GM19099 (cell line): ENCODE data around the gene TSEN2.

Experiments
- POLR2A ChIP-seq: IDR thresholded peaks from 3 replicates; pipeline ENCODE4 v1.6.1; 2011; ENCODE audit warnings: low read depth; ENCODE audit not compliant: insufficient read length; ENCODE audit errors: extremely low read depth

Gene TSEN2

DNA sequence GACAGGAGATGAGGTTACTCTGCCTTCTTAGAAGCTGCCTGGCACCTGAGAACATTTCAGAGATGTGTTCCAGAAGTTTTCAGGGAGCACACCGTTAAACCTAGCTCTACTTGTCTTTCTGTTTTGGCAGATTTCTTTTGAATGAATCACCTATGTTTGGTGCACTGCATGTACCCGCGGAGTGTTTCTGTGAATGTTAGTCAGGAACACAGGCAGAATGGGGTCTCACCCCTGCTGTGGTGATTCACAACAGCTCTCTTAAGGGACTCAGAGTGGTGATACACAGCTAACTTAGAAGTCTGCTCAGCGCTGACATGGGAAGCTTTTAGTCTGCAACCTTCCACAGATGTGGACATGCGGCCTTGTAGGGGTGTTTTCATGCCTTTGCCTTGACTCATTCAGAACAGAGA, 24.0 kb downstream of the TSEN2 start:
- TF ChIP-seq POLR2A: no peak

DNA sequence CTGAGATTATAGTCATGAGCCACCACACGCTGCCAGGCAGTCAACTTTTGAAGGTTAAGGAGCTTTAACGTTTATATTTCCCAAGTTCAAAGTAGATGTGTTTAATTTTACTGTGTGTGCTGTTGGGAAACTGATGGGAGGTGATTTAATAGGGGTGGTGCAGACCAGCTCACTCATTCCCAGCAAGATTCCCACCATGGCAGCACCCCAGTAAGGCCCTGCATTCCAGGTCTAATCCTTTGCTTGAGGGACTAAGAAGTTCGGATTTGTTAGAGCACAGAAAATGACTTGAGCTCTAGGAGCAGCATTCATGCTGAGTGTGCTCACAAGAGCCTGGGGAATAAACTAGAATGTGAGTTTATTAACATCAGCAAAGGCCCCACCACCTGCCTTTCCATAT, 25.2 kb downstream of the TSEN2 start:
- no peak for TF ChIP-seq POLR2A

DNA sequence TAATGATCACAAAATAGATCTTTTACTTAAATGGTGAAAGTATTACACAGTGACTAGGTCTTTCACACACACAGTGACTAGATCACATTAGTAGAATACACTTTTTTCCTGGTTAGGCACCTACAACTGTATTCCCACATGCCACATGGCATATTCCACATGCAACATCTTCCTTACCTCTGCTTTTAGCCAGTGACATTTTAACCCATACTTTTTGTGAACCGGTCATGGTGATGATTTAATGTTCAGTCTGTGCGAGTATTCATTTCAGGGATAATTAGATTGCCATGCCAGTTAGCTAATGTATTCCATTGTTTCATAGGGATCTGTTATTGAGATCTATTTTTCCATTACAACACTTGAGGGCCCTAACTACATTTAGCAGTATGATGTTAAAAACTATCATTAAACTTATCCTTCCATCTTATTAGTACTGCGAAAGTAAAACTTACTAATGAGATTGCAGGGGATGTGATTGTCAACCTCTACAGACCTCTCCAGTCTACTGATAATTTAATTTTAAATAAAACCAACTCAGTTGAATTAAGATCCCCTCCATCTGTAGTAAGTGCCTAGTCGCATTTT, 28.3 kb downstream of the TSEN2 start:
- no peak for TF ChIP-seq POLR2A

DNA sequence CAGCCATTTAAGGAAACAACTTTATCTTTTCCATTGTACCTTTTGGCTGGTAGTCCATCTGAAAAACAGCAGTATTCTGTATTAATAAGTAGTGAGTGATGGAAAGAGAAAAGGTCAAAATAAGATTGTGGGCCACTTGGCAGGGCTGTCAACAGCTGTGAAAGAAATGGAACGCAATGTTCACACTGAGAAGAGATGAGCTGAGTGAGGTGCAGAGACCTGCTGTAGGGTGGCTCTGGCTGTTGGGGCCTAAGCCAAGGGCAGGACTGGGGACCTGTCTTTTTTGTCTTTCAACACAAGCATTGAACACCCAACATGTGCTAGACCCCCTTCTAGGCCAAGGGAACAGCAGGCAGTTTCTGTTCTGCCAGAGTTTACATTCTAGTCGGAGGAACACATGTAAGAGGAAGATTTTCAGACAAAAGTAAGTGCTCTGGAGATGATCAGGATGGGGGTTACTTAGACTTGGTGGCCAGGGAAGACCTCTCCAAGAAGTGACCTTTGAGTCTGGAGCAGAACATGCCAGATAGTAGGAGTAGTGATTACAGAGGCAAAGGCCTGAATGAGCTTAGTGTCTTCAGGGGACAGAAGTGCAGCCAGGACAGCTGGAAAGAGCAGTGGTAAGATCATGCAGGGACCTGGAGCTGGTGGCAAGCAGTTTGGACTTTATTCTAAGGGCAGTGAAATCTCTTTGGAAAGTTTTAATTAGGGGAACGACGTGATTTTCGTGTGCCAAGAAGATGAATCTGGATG, 29.6 kb downstream of the TSEN2 start:
- no peak for TF ChIP-seq POLR2A

DNA sequence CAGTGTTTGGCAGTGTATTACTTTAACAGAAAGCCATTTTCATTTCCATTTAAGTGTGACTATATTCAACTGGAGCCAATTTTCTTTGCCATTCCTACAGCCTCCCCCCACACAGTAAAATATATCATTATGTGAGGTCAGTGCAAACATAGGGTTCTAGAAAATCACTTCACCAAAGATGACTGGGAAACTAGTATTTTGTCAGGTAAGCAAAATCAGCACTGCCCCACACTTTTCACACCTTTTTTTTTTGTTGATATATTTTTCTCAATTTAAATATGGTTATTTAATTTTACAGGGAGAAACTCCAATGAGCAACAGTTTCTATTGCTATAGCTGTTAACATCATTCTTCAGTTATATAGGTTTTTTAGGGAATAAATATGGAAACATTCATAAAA, 31.4 kb downstream of the TSEN2 start:
- no peak for TF ChIP-seq POLR2A

DNA sequence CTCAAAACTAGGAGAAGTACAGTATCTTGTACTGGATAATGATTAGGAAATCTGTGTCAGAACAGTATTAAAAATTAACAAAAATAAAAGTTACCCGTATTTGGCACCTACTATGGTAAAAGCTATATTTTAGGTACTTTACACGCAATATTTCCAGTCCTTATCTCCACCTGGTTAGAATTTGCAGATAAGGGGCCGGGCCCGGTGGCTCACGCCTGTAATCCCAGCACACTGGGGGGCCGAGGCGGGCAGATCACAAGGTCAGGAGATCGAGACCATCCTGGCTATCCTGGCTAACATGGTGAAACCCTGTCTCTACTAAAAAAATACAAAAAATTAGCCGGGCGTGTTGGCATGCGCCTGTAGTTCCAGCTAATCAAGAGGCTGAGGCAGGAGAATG, 32.6 kb downstream of the TSEN2 start:
- no peak for TF ChIP-seq POLR2A

DNA sequence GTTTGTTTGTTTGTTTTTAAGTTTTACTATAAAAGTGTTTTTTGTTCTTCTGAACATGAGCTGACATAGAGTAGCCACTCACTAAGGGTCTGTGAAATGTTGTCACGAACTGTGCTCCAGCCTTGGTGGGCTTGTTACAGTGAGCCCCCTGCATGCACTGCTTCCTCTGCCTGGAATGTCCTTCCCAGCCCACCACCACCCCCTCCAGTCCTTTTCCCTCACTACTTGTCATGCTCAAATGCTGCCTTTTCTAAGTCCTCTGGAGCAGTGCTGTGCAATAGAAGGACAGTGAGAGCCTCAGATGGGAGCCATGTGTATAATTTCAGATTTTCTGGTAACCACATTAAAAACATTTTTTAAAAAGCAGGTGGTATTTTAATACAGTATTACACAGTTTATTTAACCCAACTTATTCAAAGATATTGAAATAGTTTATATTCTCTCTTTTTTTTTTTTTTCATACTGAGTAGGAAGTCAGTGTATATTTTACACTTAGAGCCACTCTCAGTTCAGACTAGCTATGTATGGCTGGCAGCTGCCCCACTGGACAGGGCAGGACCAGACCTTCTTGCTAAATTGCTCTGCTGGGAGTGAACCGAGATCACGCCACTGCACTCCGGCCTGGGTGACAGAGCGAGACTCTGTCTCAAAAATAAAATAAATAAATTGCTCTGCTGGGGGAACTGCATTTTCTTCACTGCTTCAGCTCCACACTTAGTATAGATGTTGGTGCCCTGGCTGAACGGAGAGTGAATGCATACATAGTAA, 34.2 kb downstream of the TSEN2 start:
- no peak for TF ChIP-seq POLR2A

DNA sequence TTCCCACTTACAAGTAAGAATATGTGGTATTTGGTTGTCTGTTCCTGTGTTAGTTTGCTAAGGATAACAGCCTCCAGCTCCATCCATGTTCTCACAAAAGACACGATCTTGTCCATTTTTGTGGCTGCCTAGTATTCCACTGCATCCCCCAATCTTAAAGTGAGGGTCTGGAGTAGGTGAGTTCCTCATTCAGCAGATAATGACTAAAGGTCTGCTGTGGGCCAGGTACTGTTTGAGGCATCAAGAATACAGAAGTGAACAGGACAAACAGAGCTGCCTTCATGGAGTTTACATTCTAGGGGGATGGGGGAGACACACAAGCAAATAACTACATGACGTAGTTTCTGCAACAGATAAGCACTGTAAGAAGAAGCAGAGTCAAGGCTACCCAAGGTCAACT, 36.7 kb downstream of the TSEN2 start:
- no peak for TF ChIP-seq POLR2A

DNA sequence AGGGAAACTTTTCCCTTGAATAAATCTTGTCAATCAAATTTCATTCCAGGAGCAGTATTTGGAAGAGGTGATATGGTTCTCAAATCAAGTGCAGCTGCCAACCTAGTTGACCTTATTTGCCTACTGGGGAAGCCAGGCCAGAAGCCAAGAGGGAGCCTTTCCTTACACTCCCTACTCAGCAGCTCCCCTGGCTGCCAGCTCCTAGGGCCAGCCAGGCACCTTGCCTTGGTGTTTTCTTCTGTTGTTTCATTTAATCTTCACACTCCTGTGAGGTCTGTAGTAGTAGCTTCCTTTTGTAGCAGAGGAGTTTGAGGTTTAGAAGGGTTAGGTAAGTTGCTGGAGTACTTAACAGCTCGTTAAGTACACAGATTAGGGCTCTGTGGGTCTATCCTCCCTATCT, 38.4 kb downstream of the TSEN2 start:
- TF ChIP-seq POLR2A: no peak

DNA sequence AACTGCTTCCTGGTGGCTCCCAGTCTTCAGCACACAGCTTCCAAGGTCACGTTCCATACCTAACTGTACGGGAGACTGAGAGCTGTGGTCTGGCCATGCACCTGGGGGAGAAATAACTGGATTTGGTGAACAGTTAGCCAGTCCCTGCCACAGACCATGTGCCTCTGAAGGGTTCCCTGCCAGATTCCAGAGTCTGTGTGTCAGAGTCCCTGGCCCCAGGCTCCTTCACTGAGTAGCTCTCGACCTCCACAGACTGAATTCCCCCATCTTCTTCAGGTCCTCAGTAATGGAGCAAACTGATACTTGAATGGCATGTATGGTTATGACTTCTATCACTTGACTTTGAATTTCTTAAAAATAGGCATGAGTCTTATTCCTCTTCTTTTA, 43.5 kb downstream of the TSEN2 start:
- no peak for TF ChIP-seq POLR2A

DNA sequence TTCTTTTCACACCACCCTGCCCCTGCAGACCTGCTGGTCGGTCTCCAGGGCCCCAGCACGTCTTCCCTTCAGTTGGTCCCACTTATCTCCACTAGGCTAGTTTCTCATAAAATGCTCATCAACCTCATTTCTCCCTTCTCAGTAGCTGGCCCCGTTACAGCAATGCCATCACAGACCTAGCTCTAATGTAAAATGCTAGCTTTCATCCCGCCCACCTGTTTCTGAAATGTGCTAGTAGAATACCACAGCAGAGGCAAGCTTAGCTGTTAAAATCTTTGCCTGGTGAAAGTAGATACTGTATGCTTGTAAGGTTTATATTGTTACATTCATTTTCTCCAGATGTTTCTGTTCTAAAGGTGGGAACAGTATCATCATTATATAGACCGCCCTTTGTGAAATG, 47.9 kb downstream of the TSEN2 start:
- TF ChIP-seq POLR2A: no peak

DNA sequence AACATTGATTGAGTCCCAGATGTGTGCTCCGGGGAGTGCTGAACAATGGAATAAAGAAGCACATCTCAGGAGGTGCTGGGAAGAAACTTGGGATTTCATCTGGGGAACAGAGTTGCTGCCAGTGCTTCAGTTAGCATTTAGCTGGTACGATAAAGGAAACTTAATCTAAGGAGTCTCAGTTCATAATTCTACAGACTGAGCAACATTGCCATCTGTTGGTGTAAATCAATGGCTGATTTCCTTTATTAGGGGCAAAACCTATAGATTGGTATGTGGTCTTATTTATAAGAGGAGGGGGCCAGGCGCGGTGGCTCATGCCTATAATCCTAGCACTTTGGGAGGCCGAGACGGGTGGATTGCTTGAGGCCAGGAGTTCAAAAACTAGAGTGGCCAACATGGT, 52.1 kb downstream of the TSEN2 start:
- TF ChIP-seq POLR2A: no peak

DNA sequence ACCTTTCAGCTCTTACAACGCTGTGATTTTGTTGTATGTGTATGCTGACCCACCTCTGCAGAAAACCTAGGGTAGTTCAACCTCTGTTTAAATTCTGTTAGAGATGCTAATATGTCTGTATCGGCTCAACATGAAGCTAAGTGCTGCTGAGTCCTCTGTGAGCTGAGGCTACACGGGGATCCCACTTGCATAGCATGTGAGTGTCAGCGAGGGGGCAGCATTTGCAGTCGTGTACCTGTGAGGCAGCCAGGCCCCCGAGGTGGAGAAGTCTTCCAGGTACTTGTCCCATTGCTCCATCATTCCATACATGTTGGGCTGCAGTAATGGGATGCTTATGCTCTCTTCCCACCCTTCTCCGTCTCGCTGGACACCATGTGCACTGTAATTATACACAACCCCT, 57.3 kb downstream of the TSEN2 start:
- no peak for TF ChIP-seq POLR2A

DNA sequence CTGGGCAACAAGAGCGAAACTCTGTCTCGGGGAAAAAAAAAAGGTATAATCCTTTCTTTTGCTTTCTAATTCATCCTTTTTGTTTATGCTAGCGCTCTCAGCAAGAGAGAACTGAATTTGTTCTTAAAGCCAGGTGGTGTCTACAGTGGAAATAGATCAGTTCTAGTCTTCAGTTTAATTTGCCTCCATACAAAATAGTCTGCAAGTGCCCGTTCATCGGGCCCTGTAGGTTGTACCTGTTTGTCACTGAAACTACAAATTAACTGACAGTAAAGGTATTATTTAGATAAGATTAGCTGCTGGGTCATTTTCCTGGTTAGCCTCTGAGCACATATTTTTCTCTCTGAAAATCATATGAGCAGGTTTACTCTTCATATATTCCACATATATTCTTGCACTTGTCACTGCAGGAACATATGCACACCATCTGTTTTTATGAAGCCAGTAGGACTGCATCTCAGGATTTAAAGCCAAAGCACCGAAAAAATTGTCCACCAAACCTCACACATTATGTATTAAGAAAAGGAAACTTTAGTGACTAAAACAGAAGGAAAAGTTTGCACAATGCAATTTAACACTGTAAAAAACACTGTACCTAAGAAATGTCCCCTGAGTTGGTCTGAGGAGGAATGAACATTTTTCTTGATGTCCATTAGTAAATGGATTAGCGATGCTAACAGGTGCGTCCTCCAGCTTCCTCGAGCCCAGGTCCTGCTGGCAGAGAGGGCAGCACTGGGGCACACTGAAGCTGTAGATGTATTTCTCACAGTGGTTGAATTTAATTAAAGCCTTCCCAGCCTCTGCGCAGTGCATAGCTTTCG, 60.6 kb downstream of the TSEN2 start:
- no peak for TF ChIP-seq POLR2A

DNA sequence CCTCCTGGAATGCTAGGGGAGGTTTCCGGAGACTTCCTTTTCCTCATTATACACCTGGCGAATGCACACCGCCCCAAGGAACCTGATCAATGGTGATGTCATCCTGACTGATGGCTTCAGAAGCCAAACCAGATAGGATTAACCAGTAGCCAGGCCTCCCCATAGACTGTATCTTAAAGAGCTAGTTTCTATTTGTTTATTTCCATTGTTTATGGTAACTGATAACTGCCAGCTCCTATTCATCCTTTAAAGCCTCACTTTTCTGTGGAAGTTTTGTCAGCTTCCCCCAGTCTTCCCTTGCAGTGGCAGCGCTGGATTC, 61.2 kb downstream of the TSEN2 start, which contains the start of gene MKRN2OS:
TSS of gene MKRN2OS (minus strand) at position 27 of the 319 bp plus-strand sequence. CDS start 35 bp downstream, outside the sequence.
- no peak for TF ChIP-seq POLR2A
